ENCODE measurements around the gene DMAP1. TPM values are rescaled to one million over a fixed set of nuclear protein-coding genes. Genes with fewer than 3 reads are reported as not detected.
"Not testable (repeated sequence)": the region's sequence is repeated elsewhere in the genome, so short reads cannot be mapped to it uniquely, and the experiment has no call there.

DMAP1 gene, protein sequence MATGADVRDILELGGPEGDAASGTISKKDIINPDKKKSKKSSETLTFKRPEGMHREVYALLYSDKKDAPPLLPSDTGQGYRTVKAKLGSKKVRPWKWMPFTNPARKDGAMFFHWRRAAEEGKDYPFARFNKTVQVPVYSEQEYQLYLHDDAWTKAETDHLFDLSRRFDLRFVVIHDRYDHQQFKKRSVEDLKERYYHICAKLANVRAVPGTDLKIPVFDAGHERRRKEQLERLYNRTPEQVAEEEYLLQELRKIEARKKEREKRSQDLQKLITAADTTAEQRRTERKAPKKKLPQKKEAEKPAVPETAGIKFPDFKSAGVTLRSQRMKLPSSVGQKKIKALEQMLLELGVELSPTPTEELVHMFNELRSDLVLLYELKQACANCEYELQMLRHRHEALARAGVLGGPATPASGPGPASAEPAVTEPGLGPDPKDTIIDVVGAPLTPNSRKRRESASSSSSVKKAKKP
- 25.7 TPM for total RNA-seq
- long read RNA-seq, full-length matches to known transcripts, result 57 of 77 reads
- long read RNA-seq, partial matches to known transcripts, result 2 of 77 reads
- long read RNA-seq, other reads (novel, unspliced or antisense), result 18 of 77 reads

DNA sequence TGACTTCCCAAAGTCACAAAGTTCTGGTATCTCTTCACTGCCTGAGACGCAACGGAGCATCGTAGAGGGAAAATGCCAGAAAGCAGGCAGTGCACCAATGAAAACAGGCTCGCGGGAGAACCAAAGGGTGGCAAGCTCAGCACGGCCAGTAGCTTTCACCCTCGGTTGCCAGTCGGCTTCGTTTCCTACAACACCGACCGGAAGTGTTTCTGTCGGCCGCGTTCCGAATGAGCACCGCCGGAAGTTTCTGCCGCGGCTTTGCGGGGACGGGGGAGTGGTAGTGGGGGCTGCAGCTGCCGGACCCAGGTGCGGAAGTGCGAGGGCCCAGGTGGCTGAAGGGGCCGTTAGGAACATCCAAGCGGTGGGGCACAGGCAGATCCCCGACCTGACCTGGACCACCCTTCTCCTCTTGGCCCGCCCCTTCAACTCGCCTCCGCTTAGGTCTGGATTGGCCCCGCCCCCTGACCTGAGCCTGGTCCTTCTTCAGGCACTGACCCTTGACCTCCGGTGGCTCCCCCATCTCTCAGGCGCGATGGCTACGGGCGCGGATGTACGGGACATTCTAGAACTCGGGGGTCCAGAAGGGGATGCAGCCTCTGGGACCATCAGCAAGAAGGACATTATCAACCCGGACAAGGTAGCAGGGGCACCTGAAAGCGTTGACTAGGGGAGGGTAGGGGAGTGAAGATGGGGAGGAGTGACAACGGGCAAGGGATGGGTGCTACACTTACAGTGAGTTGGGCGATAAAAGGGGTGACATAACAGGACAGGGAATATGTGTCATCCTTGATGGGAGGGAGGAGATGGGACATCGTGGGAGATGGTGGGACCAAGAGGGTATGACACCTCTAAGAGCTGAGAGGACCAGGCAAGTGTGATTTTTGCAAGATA is at the start of gene DMAP1:
Gene DMAP1 (plus strand): TSS at position 250 of the 891 bp plus-strand sequence. CDS start 283 bp downstream, at position 533.
- peak; percentile 95 for ATAC-seq (ENCODE audit: poor library complexity)
- DNase-seq, result peak; percentile 89
- intact Hi-C loops (cut with DNase I), result no loop called here

DNA sequence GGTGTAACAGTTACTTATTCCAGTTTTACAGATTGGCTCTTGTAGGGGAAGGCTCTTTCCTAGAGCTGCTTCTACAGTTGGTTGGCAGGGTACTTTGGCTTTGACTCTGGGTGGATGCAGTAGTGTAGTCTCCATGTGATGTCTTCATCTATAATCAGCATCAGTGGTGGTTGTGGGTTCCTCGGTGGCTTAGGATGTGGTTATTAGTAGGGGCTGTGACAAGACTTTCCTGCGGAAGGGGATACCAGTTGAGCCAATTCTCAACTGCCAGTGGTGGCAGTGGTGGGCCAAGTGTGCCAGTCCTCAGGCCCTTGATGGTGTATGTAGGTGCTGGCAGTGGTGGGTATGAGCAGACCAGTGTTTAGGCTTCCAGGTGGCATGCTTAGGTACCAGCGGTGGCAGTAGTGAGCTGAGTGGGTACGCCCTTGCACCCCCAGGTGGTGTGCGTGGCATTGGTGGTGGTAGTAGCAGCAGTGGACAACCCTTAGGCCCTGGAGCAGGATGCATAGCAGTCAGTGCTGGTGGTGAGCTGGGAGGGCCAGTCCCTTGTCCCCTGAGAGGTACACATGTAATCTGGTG is 44.7 kb upstream of the DMAP1 start:
- ATAC-seq (ENCODE audit: poor library complexity) (no peak), DNase-seq (no peak)
- intact Hi-C loops (cut with DNase I), result no loop called here

DNA sequence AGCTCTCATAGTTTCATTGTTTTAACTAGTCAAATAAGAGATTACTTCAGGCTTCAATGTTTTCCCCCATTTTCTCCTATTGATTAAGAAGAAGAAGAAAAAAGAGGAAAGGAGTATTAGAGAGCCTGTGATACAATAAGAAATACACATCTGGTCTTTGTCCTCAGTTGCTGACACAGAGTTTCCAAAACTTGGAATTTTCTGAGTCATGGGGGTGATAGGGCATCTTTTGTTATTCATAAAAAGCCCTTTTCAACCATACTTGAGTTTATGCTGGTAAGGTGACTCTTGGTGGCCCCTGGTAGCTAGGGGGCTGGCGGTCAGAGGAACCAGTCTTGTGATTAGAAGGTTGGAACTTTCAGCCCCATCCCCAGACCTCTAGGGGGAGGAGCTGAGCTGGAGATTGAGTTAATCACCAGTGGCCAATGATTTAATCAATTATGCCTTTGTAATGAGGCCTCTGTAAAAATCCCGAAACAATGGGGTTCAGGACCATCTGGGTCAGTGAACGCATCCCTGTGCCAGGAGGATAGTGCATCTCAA is 42.9 kb upstream of the DMAP1 start:
- intact Hi-C loops (cut with DNase I), result no loop called here
- ATAC-seq (ENCODE audit: poor library complexity) (no peak), DNase-seq (no peak)

DNA sequence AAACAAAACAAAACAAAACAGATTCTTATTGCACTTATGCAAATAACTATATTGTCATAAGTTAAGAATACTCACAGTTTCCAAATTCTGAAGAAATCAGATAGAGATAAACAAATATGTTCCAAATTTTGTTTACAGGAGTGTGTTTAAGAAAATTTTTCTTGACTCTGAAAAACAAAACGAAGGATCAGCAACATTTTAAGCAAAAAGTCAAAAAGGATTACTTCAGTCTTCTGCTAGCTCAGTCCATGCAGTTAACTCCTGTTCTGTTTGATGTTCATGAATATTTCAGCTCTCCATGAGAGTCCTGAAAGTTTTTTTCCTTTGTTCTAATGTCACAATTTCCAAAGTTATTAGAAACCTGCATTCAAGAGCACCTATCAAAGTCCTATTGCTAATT is 38.6 kb upstream of the DMAP1 start:
- ATAC-seq (ENCODE audit: poor library complexity), result no peak
- intact Hi-C loops (cut with DNase I), result no loop called here

DNA sequence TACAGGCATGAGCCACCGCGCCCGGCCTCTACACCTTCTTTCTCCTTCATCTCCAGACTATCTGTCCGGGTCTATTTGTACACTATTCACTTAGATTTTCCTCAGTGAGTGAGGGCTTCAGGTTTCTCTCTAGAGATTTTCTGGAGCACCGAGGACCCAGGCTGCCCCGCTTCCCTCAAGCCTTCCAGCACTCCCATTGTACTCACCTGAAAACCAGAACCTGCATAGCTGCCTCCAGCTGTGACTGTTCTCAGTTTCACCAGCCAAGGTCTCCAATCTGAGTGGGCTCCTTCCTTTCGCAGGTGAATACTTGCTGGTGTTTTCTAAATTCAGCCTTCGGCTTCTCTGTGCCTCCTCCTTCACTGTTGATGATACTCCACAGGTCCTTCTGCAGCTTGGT is 12.9 kb upstream of the DMAP1 start:
- DNase-seq (no peak), ATAC-seq (ENCODE audit: poor library complexity) (no peak)
- intact Hi-C loops (cut with DNase I), result no loop called here

More for the DNA sequence above, 38.6 kb upstream of the DMAP1 start:
- no peak for DNase-seq

DNA sequence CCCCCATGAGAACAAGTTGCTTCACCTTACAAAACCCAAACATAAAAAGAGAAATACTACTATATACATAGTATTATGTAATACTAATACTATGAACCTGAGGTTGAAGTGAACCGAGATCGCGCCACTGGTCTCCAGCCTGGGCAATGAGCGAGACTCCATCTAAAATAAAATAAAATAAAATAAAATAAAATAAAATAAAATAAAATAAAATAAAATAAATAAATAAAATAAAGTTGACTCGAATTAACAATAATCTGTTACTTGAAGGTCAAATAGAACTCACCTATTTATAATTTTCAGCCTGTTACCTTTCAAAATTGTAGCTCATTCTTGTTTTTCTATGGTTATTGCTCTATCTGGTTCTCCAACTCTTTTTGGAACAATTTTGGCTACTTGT is 6.7 kb upstream of the DMAP1 start:
- DNase-seq; ATAC-seq (ENCODE audit: poor library complexity); intact Hi-C loops (cut with DNase I): not testable (repeated sequence)

DNA sequence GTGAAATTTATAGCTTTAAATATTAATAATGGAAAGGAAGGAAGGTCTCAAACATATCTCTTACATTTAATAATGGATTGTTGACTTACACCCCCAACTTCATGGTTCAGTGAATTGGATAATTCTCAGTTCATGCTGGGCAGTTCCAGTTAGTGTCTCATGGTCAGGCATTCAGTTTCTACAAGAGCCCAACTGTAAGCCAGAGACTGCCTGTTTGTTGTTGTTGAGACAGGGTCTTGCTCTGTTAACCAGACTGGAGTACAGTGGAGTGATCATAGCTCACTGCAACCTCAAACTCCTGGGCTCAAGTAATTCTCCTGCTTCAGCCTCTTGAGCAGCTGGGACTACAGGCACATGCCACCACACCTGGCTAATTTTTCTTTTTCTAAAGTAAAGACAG is 5.0 kb upstream of the DMAP1 start:
- ATAC-seq (ENCODE audit: poor library complexity) (no peak), DNase-seq (no peak)
- intact Hi-C loops (cut with DNase I), result no loop called here

DNA sequence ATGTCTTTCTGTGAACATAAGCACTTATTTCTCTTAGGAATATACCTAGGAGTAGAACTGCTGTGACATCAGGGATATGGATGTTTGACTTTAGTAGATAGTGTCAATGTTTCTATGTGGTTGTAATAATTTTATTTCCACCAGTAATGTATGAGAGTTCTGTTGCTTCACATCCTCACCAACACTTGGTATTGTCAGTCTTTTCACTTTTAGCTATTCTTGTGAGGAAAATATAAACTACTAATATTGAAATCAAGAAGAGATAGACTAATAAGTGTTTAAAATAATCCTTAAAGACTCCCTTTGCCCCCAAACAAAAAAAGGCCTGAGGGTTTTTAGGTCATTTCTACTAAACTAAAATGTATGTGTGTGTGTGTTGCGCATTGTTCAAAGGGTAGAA is 2.7 kb upstream of the DMAP1 start:
- intact Hi-C loops (cut with DNase I), result no loop called here
- DNase-seq (no peak), ATAC-seq (ENCODE audit: poor library complexity) (no peak)

DNA sequence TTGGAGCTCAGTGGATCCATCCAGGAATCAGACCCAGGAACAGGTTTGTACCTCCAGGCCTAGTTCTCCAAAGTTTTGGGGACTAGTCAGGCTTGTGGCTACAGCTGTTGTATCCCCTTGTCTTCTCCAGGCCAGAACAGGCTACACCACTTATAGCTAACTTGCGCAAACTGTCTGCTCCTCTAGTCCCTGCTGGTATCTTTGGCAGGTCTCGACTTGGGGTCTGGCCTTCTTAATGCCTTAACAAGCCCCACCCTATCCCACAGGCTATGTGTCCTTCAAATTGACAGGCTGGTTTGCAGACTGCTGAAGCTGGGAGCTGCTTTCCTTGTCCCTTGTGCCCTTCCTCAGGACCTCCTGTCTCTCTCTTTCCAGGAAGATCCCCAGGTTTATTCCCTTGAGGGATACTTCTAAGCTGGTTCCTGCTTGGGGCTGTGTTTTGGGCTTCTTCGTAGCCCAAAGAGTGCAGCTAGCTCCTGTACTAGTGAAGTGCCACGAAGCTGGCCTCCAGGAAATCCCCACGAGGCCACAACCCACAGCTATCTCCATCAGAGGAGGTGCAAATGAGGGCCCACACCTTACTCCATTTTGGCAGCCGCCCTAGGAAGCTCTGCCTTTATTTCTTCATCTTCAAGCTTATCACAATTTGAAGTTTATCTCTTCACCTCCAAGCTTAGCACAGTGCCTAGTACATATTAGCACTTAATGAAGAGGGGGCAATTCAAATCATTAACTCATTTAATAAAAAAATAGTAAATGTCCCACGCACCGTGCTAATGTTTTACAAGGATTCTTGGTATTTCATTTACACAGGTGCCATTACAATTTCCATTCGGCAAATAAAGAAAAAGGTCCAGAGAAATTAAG is 683 bp upstream of the DMAP1 start:
- ATAC-seq (ENCODE audit: poor library complexity) (no peak), DNase-seq (no peak)
- intact Hi-C loops (cut with DNase I), result no loop called here

DNA sequence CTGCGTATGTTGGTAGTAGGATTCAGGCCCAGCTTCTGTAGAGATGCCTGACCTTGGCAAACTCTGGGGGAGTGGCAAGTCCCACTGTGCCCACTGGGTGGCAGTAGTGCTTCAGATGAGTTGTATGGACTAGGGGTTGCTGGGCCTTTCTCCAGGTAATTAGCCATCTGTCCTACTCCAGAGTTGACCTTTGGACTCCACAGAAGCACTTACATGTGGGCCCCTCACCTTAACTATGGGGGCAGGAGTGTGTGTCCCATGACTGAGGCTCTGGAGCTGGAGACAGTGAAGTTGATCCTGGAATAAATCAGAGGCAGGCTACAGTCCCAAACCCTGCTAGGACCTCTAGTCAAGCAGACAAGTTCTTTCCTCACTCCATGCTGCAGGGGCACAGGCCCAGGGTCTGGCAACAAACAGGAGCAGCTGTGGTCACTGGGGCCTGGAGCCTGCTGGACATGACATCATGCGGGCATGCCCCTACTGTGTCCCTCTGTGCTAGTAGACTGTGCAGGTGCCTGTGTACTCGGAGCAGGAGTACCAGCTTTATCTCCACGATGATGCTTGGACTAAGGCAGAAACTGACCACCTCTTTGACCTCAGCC is 4.6 kb downstream of the DMAP1 start:
- DNase-seq, result peak; percentile 84
- intact Hi-C loops (cut with DNase I), result loop anchor here (5.0 kb wide), 2 partner anchors 99 to 379 kb away; no protein-coding TSS in a partner anchor

DNA sequence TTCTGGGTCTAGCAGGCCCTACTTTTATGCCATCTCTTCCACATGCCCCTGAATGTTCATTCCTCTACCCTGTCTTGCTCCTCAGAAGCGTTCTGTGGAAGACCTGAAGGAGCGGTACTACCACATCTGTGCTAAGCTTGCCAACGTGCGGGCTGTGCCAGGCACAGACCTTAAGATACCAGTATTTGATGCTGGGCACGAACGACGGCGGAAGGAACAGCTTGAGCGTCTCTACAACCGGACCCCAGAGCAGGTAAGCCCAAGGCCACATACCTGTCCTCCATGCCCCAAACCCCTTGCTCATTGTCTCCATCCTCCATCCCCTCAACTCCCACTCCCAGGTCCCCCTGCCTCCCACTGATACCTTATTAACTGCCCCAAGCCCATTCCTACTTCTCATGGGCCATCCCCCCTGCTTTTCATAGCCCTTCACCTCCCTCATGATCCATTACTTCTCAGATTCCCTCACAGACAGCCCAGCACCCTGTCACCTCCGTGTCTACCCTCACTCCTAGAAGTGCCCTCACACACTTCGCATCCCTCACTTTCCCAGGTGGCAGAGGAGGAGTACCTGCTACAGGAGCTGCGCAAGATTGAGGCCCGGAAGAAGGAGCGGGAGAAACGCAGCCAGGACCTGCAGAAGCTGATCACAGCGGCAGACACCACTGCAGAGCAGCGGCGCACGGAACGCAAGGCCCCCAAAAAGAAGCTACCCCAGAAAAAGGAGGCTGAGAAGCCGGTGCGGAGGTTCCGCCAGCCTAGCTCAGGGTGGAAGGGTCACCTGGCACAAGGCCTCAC is 5.4 kb downstream of the DMAP1 start:
- no peak for ATAC-seq (ENCODE audit: poor library complexity)
- intact Hi-C loops (cut with DNase I), result loop anchor here (5.0 kb wide), 2 partner anchors 99 to 379 kb away; no protein-coding TSS in a partner anchor
- DNase-seq, result no peak

More for the DNA sequence above, 4.6 kb downstream of the DMAP1 start:
- peak; percentile 65 for ATAC-seq (ENCODE audit: poor library complexity)

DNA sequence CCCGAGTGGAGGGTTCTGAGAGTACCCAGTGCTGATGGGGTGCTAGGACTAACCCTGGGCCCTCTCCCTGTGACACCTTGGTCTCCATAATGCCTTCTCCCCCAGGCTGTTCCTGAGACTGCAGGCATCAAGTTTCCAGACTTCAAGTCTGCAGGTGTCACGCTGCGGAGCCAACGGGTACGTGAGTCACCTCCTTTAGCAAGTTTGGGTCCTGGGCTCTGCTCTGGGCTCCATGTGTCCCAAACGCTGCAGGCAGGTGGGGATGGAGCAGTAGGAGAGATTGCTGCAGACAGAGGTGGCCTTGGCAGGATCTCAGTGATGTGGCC is 6.0 kb downstream of the DMAP1 start:
- intact Hi-C loops (cut with DNase I), result loop anchor here (5.0 kb wide), 2 partner anchors 98 to 378 kb away; no protein-coding TSS in a partner anchor
- ATAC-seq (ENCODE audit: poor library complexity), result no peak
- DNase-seq, result no peak

DNA sequence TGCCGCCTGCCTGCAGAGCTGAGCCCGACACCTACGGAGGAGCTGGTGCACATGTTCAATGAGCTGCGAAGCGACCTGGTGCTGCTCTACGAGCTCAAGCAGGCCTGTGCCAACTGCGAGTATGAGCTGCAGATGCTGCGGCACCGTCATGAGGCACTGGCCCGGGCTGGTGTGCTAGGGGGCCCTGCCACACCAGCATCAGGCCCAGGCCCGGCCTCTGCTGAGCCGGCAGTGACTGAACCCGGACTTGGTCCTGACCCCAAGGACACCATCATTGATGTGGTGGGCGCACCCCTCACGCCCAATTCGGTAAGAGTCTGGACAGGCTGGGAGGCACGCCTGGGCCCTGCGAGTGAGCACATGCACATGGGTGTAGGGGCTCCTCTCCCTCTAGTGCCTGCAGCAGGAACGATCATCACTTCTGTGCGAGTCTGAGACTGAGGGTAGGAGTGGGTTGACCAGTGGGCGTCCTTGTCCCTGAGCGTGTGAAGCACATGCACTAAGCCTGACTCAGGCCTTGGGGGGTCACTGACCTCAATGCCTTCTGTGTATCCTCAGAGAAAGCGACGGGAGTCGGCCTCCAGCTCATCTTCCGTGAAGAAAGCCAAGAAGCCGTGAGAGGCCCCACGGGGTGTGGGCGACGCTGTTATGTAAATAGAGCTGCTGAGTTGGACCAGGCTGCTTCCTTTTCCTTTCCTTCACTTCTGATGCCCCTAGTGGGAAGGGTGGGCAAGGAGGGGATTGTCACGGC is 6.9 kb downstream of the DMAP1 start:
- DNase-seq, result no peak
- no peak for ATAC-seq (ENCODE audit: poor library complexity)
- intact Hi-C loops (cut with DNase I), result no loop called here

DNA sequence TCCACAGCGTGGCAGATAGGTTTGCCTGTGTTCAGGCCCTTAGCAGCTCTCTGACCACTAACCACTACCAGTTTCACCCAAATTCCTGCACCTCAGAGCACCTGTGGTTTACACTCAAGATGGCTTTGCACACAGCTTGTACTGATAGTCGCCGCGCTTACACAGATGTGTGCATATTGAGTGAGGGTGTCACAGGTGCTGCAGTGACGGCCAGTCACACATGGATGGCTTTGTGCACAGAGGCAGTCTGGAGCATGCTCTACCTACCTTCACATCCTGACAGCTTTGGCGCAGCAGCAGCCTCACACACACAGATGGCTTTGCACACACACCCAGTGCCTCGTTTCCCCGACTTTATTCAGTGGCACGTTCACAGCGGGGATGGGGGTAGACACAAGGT is 7.5 kb downstream of the DMAP1 start:
- DNase-seq, result no peak
- intact Hi-C loops (cut with DNase I), result no loop called here
- ATAC-seq (ENCODE audit: poor library complexity), result no peak

DNA sequence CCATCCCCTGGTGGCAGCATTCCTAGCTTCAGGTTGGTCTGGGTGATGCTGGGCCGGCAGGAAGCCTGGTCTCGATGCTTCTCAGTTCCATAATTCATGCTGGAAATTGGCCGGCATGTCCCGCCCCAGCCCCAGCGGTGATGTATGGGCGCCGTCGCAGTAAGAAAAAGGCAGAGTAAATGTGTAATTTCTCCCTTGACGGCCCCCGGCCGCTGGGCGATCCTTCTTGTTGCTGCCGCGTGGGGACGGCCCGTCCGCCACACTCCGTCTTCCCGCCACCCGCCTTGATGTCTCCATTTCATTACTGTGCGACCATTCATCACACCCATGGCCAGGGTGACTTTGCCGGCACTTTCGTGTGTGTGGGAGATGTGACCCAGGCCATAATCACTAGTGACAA is 8.5 kb downstream of the DMAP1 start:
- intact Hi-C loops (cut with DNase I), result no loop called here
- DNase-seq (no peak), ATAC-seq (ENCODE audit: poor library complexity) (no peak)
